GM12891 (cell line): ENCODE data around the gene ALPK3.

Source experiments
- POLR2A ChIP-seq: IDR thresholded peaks from 2 replicates; pipeline ENCODE4 v1.6.1; 2011; ENCODE audit warnings: low read depth, low read length, control low read depth
- POLR2AphosphoS5 ChIP-seq: IDR thresholded peaks from 2 replicates; pipeline ENCODE4 v1.6.1; 2011; ENCODE audit warnings: low read depth, low read length, control low read depth
- POU2F2 ChIP-seq: IDR thresholded peaks from 2 replicates; pipeline ENCODE4 v1.6.1; 2011; ENCODE audit warnings: low read depth, mild to moderate bottlenecking, control low read depth, low read length, moderate library complexity
- SPI1 ChIP-seq: IDR thresholded peaks from 2 replicates; pipeline ENCODE4 v1.6.1; 2011; ENCODE audit warnings: low read depth, low read length, control low read depth
- TAF1 ChIP-seq: IDR thresholded peaks from 2 replicates; pipeline ENCODE4 v1.6.1; 2011; ENCODE audit warnings: low read depth, low read length, control low read depth

GRCh38 chr15:84898761-84899160 is 81.6 kb downstream of the ALPK3 start:
- TF ChIP-seq POLR2AphosphoS5: no peak
- TF ChIP-seq POLR2A: no peak
- no peak for TF ChIP-seq TAF1
- no peak for TF ChIP-seq SPI1
- TF ChIP-seq POU2F2: no peak
